HG03108 (cell line): ENCODE data around the gene HSPA1A.
"Not testable (repeated sequence)": the region's sequence is repeated elsewhere in the genome, so short reads cannot be mapped to it uniquely, and the experiment has no call there.

Source experiments
- ATAC-seq: cut with Tn5 transposase; IDR thresholded peaks from one replicate; pipeline ENCODE4 v1.9.1; 2021; ENCODE audit warnings: moderate library complexity; ENCODE audit not compliant: unreplicated experiment

HSPA1A gene

GRCh38 chr6:31808599-31808998, 6.7 kb upstream of the HSPA1A start:
- ATAC-seq, result not testable (repeated sequence)

DNA sequence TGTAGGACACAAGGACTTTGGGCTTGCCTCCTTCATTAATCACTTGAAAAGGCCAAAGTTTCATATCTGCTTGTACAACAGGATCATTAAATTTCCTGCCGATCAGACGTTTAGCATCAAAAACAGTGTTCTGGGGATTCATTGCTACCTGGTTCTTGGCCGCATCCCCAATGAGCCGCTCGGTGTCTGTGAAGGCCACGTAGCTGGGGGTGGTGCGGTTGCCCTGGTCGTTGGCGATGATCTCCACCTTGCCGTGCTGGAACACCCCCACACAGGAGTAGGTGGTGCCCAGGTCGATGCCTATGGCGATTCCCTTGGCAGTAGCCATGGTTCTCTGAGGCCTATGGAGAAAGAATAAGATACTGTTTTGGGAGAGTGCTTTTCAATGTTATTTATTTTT, 3.7 kb upstream of the HSPA1A start:
- ATAC-seq, result no peak

DNA sequence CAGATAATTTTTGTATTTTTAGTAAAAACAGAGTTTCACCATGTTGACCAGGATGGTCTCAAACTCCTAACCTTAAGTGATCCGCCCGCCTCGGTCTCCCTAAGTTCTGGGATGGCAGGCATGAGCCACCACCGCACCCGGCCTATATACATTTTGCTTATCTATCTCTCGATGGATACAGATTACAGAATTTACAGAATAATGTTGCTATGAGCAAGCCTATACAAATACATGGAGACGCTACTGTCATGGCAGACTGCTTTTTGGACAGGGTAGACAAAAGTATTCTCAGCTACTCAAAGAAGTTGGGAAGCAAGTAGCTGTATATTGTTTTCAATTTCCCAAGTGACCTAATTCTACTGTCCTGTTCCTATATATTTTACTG, 1.9 kb upstream of the HSPA1A start:
- ATAC-seq, result no peak

DNA sequence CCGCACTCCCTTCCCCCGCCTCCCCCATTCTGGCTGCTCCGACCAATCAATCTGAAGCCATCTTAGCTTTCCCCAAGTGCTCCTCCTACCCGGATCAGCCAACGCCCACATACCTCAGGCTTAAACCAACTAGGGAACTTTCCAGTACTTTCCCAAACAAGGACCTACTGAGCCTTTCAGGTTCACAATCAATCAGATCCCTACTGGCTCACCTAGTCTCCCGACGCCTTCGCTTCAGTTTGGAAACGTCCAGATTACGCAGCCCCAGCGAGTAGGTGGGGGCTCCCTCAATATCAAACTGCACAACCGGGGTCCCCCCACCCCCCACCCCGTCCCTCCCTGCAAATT, 692 bp upstream of the HSPA1A start:
- ATAC-seq, result peak; percentile 31

DNA sequence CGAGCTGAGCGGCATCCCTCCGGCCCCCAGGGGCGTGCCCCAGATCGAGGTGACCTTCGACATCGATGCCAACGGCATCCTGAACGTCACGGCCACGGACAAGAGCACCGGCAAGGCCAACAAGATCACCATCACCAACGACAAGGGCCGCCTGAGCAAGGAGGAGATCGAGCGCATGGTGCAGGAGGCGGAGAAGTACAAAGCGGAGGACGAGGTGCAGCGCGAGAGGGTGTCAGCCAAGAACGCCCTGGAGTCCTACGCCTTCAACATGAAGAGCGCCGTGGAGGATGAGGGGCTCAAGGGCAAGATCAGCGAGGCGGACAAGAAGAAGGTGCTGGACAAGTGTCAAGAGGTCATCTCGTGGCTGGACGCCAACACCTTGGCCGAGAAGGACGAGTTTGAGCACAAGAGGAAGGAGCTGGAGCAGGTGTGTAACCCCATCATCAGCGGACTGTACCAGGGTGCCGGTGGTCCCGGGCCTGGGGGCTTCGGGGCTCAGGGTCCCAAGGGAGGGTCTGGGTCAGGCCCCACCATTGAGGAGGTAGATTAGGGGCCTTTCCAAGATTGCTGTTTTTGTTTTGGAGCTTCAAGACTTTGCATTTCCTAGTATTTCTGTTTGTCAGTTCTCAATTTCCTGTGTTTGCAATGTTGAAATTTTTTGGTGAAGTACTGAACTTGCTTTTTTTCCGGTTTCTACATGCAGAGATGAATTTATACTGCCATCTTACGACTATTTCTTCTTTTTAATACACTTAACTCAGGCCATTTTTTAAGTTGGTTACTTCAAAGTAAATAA, 2.0 kb downstream of the HSPA1A start:
- ATAC-seq, result not testable (repeated sequence)

GRCh38 chr6:31817929-31818511, 2.7 kb downstream of the HSPA1A start:
- ATAC-seq, result not testable (repeated sequence)

DNA sequence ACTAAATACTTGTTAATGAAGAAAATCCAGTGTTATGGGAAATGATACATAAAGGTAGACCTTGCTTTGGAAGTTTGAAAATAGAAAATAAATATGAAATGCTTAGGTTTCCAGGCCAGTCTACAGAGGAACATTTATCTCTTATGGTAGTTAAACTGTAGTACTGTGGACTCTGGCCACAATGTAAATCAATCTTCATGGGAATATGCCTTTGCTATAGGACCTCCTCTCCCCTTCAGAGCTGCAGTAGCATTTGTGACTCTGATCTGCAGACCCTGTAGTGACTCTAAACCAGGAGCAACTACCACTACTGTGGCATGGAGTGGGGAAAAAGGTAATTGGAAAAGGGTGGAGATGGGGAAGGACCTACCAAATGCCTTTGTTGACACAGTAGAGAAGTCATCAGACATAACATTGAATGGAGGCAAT, 4.5 kb downstream of the HSPA1A start:
- no peak for ATAC-seq

- not testable (repeated sequence) for ATAC-seq
These were observed 5.1 kb downstream of the HSPA1A start for GRCh38 chr6:31820399-31820798.

GRCh38 chr6:31821301-31822035, 6.1 kb downstream of the HSPA1A start:
- ATAC-seq, result no peak

DNA sequence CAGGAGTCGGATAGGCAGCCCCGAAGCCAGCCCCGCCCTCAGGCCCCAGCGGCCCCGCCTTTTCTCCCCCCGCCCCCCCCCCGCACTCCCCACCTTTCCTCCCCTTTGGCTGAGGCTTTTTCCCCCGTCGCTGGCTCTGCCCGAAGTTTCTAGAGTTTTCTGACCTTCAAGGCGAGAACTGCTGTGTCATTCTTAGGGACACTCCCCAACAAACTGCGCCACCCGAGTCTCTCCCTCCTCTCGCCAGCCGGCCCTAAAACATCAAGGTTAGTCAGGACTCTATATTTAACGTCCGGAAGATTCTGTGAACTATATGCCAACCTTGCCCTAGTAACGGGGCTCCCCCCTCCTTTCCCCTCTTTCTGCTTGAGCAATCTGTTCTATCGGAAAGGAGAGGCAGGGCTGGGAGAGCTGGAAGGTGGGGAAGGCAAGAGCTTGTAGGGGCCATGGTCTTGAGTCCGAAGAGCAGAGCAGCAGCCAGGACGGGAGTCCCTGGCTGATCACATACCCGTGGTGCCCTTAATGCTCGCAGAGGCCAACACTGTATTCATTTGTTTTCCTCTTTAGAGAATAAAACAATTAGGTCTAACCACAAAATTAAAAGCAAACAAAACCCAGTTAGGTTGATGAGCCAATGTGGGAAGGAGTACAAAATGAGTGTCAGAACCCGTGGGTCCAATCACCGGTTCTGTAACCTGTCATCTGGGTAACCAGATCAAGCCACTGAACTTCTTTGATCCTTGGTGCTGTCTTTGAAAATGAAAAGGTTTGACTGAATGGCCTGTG, 6.9 kb downstream of the HSPA1A start:
- ATAC-seq, result no peak

GRCh38 chr6:31823592-31824196, 8.4 kb downstream of the HSPA1A start:
- not testable (repeated sequence) for ATAC-seq

GRCh38 chr6:31825553-31825952, 10.2 kb downstream of the HSPA1A start:
- ATAC-seq, result no peak

GRCh38 chr6:31826793-31827285, 11.5 kb downstream of the HSPA1A start:
- ATAC-seq, result peak; percentile 6

DNA sequence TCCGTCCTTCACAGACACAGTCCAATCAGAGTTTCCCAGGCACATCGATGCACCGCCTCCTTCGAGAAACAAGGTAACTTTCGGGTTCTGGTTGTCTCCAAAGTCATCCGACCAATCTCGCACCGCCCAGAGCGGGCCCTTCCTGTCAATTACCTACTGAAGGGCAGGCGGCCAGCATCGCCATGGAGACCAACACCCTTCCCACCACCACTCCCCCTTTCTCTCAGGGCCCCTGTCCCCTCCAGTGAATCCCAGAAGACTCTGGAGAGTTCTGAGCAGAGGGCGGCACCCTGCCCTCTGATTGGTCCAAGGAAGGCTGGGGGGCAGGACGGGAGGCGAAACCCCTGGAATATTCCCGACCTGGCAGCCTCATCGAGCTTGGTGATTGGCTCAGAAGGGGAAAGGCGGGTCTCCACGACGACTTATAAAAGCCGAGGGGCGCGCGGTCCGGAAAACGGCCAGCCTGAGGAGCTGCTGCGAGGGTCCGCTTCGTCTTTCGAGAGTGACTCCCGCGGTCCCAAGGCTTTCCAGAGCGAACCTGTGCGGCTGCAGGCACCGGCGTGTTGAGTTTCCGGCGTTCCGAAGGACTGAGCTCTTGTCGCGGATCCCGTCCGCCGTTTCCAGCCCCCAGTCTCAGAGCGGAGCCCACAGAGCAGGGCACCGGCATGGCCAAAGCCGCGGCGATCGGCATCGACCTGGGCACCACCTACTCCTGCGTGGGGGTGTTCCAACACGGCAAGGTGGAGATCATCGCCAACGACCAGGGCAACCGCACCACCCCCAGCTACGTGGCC, 12.1 kb downstream of the HSPA1A start, which contains the start of gene HSPA1B:
Gene HSPA1B (plus strand): TSS at position 453 of the 794 bp plus-strand sequence. CDS start 213 bp downstream, at position 666.
- peak; percentile 64 for ATAC-seq

DNA sequence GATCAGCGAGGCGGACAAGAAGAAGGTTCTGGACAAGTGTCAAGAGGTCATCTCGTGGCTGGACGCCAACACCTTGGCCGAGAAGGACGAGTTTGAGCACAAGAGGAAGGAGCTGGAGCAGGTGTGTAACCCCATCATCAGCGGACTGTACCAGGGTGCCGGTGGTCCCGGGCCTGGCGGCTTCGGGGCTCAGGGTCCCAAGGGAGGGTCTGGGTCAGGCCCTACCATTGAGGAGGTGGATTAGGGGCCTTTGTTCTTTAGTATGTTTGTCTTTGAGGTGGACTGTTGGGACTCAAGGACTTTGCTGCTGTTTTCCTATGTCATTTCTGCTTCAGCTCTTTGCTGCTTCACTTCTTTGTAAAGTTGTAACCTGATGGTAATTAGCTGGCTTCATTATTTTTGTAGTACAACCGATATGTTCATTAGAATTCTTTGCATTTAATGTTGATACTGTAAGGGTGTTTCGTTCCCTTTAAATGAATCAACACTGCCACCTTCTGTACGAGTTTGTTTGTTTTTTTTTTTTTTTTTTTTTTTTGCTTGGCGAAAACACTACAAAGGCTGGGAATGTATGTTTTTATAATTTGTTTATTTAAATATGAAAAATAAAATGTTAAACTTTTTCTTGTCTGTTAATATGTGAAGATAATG, 14.4 kb downstream of the HSPA1A start:
- no peak for ATAC-seq

- no peak for ATAC-seq
These were observed 15.6 kb downstream of the HSPA1A start for GRCh38 chr6:31830886-31831335.

DNA sequence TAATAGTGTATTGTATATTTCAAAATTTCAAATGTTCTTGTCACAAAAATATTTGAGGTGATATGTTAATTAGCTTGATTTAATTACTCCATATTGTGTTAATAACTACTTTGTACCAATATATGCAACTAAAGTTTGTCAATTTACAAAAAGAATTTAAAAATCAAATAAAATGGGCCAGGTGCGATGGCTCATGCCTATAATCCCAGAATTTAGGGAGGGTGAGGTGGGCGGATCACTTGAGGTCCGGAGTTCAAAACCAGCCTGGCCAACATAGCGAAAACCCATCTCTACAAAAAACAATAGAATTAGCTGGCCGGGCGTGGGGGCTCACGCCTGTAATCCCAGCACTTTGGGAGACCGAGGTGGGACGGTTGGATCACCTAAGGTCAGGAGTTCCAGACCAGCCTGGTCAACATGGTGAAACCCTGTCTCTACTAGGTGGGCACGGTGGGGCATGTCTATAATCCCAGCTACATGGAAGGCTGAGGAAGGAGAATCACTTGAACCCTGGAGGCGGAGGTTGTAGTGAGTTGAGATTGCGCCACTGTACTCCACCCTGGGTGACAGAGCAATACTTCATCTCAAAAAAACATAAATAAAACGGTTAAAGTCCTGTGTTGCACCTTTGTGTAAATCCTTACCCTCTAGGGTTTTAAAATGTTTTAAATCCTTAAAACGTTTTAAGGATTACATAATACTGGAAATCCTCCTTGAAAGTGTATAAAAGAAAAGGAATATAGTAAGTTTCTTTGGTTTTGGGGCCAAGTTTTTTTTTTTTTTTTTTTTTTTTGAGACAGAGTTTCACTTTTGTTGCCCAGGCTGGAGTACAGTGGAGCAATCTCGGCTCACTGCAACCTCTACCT, 16.2 kb downstream of the HSPA1A start:
- no peak for ATAC-seq
